ENCODE measurements around the gene SLC7A10.

SLC7A10 gene

DNA sequence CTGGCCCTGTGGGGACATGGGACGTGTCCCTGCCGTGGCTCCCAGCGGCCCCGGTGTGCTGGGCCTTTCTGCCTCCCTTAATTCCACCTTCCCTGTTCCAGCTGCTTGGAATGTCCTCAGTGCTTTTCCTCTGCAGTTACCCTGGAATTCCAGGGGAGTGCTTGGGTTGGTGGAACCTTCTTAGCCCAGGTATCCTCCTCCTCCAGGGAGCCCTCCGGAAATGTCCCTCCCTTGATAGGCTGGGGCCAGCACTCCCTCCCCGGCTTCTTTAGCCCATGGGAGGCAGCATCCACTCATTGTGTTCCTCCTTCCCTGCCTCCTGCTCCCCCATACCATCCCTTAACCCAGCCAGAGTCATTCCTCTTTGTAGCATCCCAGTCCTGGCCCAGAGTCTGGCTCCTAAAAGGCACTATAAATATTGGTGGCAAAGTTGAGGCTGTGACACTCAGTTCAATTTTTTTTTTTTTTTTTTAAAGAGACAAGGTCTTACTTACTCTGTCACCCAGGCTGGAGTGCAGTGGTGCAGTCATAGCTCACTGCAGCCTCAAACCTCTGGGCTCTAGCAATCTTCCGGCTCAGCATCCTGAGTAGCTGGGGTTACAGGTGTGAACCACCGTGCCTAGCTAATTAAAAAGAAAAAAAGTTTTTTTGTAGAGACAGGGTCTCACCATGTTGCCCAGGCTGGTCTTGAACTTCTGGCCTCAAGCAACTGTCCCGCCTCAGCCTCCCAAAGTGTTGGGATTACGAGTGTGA, 13.7 kb upstream of the SLC7A10 start:
- H3K27ac Mint-ChIP-seq = no peak overlapping the region
- TF ChIP-seq CTCF (IDR thresholded peaks at IDR 0.05) = no peak
- no peak for DNase-seq
- H3K27me3 Mint-ChIP-seq (ENCODE audit: low read depth, poor library complexity) = peaks cover 37% of the 10 kb centered on the region
- H3K36me3 Mint-ChIP-seq (ENCODE audit: low read depth) = no peaks in the 10 kb centered on the region
- no peaks in the 10 kb centered on the region for H3K9me3 Mint-ChIP-seq
- H3K4me3 Mint-ChIP-seq = no peak overlapping the region
- H3K4me1 Mint-ChIP-seq = no peaks in the 10 kb centered on the region

GRCh38 chr19:33238481-33239149, 13.0 kb upstream of the SLC7A10 start:
- Mint-ChIP-seq H3K27me3 (ENCODE audit: low read depth, poor library complexity) (peaks cover 29% of the 10 kb centered on the region), H3K4me1 (no peaks in the 10 kb centered on the region), H3K36me3 (ENCODE audit: low read depth) (no peaks in the 10 kb centered on the region), H3K9me3 (no peaks in the 10 kb centered on the region), H3K27ac (no peak overlapping the region), H3K4me3 (no peak overlapping the region)
- TF ChIP-seq CTCF (IDR thresholded peaks at IDR 0.05) = no peak
- DNase-seq = no peak

- Mint-ChIP-seq H3K4me1 (no peaks in the 10 kb centered on the region), H3K27ac (no peak overlapping the region), H3K4me3 (no peak overlapping the region), H3K36me3 (ENCODE audit: low read depth) (no peaks in the 10 kb centered on the region), H3K27me3 (ENCODE audit: low read depth, poor library complexity) (peaks cover 23% of the 10 kb centered on the region), H3K9me3 (no peaks in the 10 kb centered on the region)
- no peak for TF ChIP-seq CTCF (IDR thresholded peaks at IDR 0.05)
- no peak for DNase-seq
Measured at GRCh38 chr19:33236696-33237390, 11.2 kb upstream of the SLC7A10 start.

DNA sequence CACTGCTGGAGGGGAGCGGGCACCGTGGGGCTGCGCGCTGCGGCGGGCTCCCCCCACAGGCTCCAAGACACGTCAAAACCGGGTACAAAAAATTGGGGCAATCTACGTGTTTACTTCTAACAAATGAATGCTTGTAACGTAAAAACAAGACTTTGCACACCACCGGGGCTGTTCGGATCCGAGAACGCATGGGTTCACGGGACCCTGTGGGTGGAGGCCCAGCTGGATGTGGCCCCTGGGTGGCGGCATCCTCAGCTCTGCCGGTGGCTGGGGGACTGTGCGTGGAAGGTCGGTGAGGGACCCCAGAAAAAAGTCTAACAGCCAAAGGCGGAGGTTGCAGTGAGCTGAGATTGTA, 10.3 kb upstream of the SLC7A10 start:
- DNase-seq = no peak
- H3K4me3 Mint-ChIP-seq = no peak overlapping the region
- H3K27me3 Mint-ChIP-seq (ENCODE audit: low read depth, poor library complexity) = peaks cover 30% of the 10 kb centered on the region
- H3K9me3 Mint-ChIP-seq = no peaks in the 10 kb centered on the region
- H3K27ac Mint-ChIP-seq = no peak overlapping the region
- no peak for TF ChIP-seq CTCF (IDR thresholded peaks at IDR 0.05)
- H3K36me3 Mint-ChIP-seq (ENCODE audit: low read depth) = no peaks in the 10 kb centered on the region
- H3K4me1 Mint-ChIP-seq = no peaks in the 10 kb centered on the region

DNA sequence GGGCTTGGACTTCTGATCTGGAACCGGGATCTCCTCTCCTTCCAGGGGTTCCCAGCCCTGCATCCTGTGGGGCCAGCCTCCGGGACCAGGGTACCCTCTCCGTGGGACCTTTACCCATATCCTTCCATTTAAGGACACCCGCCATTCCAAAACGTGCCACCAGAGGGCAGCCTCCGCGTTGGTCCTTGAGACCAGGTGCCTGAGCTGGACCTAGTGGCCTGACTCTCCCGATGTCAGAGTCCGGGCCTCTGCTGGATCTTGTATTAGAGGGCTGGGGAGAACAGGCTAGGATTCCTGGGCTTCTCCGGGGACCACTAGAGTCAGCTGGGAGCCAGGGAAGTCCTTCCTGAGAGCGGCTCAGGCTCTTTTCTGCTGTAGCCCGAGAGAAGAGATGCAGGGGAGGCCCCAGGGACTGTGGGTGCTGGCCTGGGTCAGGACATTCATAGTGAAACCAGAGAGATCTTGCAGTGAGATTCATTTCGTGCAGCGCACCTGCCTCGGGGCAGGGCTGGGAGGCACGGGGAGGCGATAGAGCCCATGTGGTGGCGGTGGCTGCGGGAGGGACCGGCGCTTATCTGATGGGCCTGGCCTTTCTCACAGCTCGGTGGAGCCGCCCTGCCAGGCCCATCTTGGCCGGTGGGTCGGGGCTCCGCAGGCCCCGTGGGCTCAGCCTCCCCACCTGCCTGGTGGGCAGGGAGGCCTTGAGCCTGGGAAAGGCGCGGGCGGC, 9.8 kb upstream of the SLC7A10 start:
- Mint-ChIP-seq H3K27ac (no peak overlapping the region), H3K4me1 (no peaks in the 10 kb centered on the region), H3K4me3 (no peak overlapping the region), H3K27me3 (ENCODE audit: low read depth, poor library complexity) (peaks cover 36% of the 10 kb centered on the region), H3K9me3 (peaks cover 4% of the 10 kb centered on the region), H3K36me3 (ENCODE audit: low read depth) (no peaks in the 10 kb centered on the region)
- DNase-seq = peak; percentile 91
- peak; percentile 87 for TF ChIP-seq CTCF (IDR thresholded peaks at IDR 0.05)

All from nephron progenitor cell (in vitro differentiated cells).